D721Med (cell line): ENCODE results near the gene TLR3.

ENCODE experiments used
- DNase-seq: peaks from one replicate; pipeline ENCODE4 v3.0.0; 2011; ENCODE audit warnings: low spot score; ENCODE audit not compliant: insufficient read length
- FAIRE-seq: peaks from 2 replicates; lab custom pipeline; 2011; peaks lifted over from hg19 to GRCh38; lab: Jason Lieb, UNC
- CTCF ChIP-seq: IDR thresholded peaks from 2 replicates; pipeline ENCODE4 v1.5.1; 2012; ENCODE audit warnings: mild to moderate bottlenecking, control low read depth; ENCODE audit not compliant: insufficient read depth; ENCODE audit errors: missing control alignments

The TLR3 gene

GRCh38 chr4:186095406-186095805 lies 26.4 kb downstream of the TLR3 start:
- no peak for TF ChIP-seq CTCF
- no peak for FAIRE-seq
- DNase-seq = no peak

GRCh38 chr4:186096681-186097165 lies 27.8 kb downstream of the TLR3 start:
- no peak for TF ChIP-seq CTCF

GRCh38 chr4:186097386-186097785 lies 28.4 kb downstream of the TLR3 start:
- FAIRE-seq (no peak), DNase-seq (no peak)
- no peak for TF ChIP-seq CTCF

More at GRCh38 chr4:186096681-186097165, 27.8 kb downstream of the TLR3 start:
- FAIRE-seq (no peak), DNase-seq (no peak)

GRCh38 chr4:186102931-186103330 lies 34.0 kb downstream of the TLR3 start:
- TF ChIP-seq CTCF = no peak
- DNase-seq (no peak), FAIRE-seq (no peak)

- TF ChIP-seq CTCF = no peak
- FAIRE-seq (no peak), DNase-seq (no peak)
Observed at GRCh38 chr4:186104114-186104889, 35.3 kb downstream of the TLR3 start, which contains the start of gene FAM149A. TSS of gene FAM149A (plus strand) at chr4:186104704.

GRCh38 chr4:186104890-186105646 lies 36.1 kb downstream of the TLR3 start:
- no peak for TF ChIP-seq CTCF
- DNase-seq (peak; percentile 30), FAIRE-seq (no peak)
